Measurements from ENCODE around the gene PVR.
"Not testable (repeated sequence)": the region's sequence is repeated elsewhere in the genome, so short reads cannot be mapped to it uniquely, and the experiment has no call there.

The PVR gene

DNA sequence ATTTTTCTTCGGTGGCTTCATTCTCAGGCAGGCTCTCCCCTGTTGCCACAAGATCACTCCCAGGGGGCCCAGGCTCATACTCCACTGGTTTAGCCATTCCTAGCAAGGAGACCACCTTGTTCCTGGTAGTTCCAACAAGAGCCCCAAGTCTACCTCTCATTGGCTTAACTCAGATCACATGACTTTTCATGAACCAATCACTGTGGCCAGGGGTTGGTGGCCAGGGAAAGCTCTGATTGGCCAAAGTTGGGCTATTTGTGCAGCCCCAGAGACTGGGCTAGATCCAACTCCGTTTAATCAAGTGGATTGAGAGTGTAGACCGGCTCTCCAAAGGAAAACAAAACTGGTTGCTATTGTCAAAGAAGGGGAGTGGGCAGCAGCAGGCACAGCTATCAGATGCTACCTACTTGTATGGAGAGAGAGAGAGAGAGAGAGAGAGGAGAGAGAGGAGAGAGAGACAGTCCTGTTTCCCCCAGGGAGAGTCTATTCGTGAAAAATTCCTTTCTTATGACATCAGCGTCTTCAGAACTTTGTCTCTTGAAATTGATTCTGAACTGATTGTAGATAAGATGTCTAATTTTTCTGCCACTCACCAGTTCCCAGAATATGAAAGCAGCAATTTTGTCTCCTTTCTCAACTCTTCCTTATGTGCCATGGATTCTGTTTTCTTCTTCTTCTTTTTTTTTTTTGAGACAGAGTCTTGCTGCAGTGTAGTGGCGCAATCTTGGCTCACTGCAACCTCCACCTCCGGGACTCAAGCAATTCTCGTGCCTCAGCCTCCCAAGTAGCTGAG lies 33.5 kb downstream of the PVR start:
- no peak for DNase-seq

DNA sequence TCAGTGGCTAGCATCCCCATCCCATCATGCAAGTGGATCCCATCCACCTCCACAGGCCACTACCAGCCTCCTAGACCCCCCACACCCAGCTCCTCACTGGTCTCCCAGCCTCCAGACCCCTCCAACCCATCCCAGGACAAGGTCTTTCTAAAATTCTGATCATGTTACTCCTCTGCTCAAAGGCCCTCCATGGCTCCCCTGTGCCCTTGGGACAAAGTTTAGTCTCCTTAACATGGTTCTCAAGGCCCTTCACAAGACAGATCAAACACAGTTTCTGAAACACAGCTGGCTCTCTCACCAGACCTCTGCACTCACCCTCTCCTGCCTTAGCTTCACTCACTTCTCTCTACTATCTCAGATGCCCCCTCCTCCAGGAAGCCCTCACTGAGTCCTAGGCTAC lies 36.8 kb downstream of the PVR start:
- no peak for DNase-seq

DNA sequence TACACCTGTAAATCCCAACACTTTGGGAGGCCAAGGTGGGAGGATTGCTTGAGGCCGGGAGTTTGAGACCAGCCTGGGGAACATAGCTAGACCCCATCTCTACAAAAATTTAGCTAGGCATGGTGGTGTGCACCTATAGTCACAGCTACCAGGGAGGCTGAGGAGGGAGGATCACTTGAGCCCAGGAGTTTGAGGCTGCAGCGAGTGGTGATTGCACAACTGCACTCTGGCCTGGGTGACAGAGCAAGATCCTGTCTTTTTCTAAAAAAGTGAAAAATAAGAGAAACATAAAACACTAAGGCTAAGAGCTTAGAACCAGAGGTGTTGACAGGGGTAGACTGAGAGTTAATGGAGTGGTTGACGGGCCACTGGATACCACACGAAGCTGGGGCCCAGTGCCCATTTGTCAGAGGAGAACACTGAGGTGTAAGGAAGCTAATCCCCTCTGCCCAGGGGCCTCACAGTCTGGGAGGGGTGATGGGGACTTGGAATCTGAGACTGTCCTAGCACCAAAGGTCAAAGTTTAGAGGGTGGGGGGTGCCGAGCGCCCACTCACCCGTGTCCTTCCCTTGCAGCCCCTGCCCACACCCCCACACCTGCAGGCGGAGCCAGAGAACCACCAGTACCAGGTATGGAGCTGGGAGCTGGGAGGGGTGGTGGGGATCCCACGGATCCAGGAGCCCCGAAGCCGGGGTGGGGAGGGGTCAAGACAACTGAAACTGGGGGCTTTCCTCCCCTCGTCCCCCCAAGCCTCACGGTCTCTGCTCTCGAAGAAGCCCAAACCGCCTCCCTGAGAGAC lies 38.5 kb downstream of the PVR start:
- no peak for DNase-seq

DNA sequence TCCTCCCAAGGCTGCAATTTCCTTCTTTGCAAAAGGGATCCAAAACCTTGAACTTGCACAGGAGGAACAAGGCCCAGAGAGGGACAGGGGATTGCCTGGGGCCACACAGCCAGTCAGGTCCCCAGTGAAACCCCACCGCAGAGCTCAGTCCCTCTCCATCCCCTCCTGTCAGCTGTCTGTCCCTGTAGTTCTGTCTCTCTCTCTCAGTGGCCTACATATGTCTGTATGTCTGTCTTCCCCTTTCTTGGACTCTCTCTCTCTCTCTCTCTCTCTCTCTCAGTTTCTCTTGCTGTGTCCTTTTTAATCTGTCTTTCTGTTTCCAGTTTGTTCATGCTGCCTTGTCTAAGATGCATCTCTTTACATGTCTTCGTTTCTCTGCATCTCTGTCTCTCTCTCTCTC lies 39.1 kb downstream of the PVR start:
- no peak for DNase-seq

DNA sequence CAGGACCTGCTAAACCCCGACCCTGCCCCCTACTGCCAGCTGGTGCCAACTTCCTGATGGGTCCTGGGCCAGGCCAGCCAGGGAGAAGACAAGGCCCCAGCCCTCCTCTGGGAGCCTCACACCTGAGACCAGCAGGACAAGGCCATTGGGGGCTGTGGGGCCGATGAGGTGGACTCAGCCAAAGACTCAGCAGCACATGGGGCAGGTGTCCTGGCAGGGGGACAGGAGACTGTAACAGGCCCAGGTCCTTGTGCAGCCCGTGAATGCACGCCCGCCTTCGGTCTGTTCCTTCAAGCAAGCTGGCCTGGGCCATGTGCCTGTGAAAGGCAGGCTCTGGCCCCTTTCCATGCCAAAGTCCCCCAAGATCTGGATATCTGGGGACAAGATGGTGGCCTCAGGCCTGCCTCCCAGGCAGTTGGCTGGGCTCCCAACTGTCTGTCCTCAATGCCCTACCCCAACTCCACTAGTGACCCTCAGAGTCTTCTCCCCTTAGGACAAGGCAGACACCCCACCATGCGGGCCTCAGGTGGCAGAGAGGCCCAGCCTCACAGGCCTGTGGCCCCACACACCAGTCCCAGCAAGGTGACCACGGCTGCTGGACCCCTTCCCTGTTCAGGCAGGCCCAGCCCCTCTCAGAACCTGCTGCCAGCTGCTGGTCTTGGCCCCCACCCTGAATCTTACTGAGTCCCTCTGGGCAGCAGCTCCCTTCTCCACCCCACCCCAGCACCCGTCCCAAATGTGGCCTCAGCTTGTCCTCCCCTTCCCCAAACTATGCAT lies 39.9 kb downstream of the PVR start:
- DNase-seq: no peak

DNA sequence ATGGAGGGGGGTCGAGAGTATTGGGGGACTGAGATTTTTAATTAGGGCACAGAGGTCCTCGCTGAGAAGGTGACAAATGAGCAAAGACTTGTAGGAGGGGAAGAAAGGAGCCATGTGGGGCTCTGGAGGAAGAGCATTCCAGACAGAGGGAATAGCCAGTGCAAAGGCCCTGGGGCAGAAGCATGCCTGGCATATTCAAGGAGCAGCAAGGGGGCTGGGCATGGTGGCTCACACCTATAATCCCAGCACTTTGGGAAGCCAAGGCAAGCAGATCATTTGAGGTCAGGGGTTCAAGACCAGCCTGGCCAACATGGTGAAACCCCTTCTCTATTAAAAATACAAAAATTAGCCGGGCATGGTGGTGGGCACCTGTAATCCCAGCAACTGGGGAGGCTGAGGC lies 40.7 kb downstream of the PVR start:
- DNase-seq: not testable (repeated sequence)

DNA sequence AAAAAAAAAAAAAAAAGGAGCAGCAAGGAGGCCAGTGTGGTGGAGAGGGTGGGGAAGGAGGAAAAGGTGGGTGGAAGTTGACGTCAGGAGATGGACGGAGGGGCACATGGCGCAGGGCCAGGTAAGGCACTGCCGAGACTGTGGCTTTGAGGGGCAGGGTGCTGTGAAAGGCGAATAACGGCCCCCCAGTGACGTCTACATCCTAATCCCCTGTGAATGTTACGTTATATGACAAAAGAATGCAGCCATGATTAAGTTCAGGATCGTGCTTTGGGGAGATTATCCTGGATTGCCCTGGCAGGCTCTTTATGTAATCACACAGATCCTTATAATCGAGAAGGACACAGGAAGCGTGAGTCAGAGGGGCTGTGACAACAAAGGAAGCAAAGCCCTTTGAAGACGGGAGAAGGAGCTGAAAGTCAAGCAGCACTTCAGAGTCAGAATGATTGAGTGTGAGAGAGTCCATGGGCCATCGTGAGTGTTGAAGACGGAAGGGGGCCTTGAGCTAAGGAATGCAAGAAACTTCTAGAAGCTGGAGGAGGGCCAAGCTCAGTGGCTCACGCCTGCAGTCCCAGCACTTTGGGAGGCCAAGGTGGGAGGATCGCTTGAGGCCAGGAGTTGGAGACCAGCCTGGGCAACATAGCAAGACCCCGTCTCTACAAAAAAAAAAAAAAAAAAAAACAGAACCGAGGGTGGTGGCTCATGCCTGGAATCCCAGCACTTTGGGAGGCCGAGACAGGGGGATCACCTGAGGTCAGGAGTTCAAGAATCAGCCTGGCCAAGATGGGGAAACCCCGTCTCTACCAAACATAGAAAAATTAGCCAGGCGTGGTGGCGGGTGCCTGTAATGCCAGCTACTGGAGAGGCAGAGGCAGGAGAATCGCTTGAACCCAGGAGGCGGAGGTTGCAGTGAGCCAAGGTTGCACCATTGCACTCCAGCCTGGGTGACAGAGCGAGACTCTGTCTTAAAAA lies 41.5 kb downstream of the PVR start:
- no peak for DNase-seq

DNA sequence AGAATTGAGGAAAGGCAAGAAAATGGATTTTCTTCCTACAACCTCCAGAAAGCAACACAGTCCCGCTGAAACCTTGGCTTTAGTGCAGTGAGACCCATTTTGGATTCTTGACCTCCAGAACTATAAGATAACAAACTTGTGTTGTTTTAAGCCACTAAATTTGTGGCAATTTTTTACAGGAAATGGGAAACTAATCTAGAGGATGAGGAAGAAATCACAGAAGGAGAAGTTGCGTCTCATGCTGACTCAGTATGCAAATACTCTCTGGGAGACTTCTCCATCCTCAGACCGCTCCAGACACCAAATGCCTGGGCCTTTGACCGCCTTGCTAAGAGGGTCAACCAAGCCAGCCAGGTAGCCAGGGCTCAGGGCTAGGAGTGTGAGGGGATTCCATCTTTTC lies 42.2 kb downstream of the PVR start:
- no peak for DNase-seq

DNA sequence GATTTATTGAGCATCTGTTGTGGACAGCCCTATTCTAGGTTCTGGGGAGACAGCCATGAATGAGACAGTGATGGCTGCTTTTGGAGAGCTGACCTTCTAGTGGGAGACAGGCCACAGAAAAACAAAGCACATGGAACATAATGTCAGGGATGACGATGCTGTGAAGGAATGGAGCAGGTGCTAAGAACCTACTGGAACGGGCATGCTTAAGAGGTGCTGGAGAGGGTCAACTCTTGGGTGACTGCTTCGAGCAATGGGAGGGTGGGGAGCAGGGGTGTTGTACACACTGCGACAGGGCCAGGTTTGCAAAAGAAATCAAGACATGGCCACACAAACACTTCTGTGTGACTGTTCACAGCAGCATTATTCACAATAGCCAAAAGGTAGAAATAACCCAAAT lies 43.2 kb downstream of the PVR start:
- no peak for DNase-seq

DNA sequence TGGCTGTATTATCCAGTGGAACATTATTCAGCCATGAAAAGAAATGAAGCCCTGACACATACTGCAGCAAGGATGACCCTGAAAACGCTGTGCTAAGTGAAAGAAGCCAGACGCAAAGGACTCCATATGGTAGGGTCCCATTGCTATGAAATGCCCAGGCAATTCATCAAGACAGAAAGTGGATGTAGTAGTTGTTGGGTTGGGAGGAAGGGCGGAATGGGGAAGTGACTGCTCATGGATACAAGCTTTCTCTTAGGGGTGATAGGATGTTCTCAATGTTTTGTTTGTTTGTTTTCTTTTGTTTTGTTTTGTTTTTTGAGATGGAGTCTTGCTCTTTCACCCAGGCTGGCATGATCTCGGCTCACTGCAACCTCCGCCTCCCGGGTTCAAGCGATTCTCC lies 44.2 kb downstream of the PVR start:
- DNase-seq: no peak

DNA sequence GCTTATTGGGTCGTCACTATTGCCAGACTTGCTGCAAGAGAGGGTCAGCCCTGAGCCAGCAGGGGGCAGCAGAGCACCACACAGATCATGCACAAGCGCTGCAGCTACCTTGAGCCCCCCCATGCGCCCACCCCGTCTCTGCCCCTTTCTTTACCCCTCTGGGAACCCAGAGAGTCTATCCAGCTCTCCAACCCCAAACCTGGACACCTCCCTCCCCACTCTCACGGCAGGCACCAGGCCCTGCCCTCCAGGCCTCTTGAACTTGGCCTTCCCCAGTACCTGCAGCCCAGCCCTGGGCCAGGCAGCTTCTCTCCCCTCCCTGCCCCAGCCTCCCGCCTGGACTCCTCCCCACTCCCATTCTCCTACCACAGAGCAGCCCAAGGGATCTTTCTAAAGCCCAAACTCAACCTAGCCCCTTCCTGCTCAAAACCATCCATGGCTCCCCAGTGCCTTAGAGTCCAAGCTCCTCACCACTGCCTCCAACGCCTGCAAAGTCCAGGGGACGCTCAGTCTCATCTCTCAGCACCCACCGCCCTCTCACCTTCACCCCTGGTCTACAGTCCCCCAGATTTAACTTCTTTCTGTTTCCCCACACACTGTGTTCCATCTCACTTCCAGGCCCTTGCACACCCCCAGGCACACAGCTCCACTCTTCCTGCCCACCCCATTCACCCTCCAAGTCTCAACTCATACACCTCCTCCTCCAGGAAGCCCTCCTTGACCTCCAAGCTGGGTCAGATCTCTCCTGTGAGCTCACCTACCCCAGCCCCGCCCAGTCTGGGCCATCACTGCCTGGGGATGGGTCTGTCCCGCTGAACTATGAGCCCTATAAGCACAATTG lies 45.8 kb downstream of the PVR start:
- DNase-seq: no peak

DNA sequence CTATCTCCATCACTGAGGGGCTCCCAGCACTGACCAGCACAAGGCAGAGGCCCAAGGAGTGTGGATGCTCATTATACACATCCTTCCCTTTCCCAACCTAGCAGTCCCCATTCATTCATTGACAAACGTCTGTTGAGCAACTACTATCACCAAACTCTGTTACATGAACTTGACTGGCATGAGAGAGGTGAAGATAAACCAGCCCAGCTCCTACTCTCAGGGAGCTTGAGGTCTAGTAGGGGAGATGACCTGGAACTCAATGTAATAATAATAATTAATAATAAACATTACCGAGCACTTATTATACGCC lies 46.4 kb downstream of the PVR start:
- no peak for DNase-seq

DNA sequence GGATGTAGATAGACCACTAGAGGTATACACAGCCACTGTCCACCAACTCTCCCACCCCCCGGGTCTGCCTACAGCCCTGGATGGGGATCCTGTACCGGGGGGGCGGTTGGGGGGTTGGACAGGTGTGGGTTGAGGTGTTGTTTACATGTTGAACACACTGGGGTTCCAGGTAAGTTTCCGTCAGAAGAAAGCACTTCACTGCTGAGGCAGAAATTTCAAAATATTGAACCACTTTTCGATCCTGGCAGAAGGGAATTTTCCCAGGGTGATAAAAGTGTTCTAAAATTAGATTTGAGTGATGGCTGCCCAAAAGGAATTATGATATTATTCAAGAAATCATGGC lies 48.6 kb downstream of the PVR start:
- DNase-seq: no peak

DNA sequence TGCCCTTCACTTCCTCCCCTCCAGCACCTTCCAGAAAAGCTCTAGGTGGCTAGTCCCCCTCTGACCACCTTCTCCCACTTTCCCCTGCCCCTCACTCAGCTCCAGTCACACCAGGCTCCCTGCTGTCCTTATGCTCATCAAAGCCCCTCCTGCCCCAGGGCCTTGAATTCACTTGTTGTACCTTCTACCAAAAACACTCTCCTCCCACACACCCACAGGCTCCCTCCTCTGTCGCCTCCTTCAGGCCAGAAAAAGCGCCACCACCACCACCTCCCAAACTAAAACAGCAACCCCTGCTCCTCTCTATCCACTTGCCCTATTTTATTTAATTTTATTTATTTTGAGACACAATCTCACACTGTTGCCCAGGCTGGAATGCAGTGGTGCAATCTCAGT lies 50.5 kb downstream of the PVR start:
- DNase-seq: no peak

DNA sequence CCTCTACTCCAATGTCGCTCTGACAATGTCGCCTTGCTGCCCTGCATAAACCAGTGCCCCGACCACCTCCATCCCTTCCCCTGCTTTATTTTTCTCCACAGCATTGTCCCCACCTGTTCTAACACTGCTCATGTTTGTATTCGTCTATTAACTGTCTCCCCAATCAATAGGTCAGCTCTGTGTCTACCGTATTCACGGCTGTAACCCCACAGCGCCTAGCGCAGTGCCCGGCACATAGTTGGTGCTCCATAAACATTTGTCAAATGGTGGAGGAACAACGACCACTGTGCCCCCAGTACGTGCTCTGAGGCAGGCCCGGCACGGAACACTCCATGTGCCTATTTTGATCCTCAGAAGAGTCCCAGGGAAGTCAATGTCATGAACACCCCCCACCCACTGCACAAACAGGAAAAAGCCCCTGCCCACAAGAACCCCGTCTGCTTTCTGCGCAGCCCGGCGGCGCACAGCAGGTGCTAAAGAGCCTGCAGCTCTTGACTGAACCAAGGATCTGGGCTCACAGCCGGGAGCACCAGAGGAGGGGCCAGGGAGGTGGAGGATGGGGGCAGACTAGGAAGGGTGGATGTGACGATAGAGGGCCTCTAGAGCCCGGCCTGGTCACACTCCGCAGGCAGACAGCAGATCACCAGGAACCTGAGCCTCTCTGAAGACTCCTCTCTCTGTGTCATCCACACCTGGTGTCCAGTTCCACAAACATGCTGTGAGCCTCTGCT lies 53.4 kb downstream of the PVR start:
- no peak for DNase-seq

DNA sequence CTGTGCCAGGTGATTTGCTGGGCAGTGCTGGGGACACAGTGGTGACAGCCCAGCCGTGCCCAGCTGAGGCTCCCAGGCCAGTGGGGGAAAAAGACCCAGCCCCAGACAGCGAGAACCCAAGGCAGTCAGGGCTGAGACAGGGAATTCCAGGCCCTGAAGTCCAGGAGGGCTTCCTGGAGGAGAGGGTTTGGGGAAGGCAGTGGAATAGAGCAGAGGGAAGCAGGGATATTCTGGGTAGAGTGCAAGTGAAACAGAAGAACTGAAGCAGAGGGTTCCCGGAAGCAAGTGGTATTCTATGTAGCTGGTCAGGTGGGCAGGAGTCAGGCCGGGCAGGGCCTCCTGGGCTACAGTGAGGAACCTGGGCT lies 53.9 kb downstream of the PVR start:
- DNase-seq: no peak

DNA sequence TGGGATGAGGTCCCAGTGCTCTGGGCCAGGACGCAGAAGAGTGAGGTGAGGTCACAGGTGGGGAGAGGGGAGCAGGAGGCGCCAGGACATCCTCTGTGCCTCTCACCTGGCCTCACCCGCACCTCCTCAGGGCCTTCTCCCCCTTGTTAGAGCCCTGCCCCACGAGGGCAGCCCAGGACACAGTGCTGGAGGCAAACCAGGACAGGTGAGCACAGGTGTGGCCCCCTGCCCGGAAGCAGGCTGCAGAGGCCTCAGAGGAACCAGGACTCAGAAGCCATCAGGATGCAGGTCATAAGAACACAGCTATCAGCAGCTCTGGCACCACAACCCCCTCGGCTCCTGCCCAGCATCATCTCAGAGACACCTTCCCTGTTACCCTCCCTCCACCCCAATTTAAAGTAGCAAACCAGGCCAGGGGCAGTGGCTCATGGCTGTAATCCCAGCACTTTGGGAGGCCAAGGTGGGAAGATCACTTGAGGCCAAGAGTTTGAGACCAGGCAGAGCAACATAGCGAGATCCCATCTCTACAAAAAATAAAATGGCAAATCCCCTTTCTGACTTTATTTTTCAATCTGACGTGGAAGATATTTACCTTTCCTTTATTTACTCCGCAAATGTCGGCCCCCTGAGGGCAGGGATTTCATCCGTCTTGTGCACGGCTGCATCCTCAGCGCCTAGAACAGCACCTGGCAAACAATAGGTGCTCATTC lies 54.9 kb downstream of the PVR start, which contains the start of gene CEACAM16:
Gene CEACAM16, plus strand, starts transcription at position 660 of the 710 bp plus-strand sequence. CDS start 2,306 bp downstream, outside the sequence.
- DNase-seq: no peak

DNA sequence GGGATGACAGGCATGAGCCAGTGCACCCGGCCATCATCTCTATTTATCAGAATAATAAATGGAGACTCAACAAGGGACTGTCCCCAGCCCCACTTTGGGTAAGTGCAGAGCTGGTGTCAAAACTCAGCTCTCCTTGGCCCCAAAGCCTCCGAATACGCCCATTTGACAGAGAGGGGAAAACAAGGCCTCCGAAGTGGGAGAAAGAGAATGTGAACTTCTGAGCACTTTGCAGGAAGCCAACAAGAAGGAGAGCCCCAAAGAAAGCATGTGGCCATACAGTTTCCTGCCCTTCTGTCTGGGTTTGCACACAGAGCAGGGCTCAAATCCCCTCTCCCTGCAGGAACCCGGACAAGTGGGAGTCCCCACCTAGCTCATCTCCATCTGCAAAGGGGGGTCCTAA lies 56.8 kb downstream of the PVR start:
- no peak for DNase-seq

DNA sequence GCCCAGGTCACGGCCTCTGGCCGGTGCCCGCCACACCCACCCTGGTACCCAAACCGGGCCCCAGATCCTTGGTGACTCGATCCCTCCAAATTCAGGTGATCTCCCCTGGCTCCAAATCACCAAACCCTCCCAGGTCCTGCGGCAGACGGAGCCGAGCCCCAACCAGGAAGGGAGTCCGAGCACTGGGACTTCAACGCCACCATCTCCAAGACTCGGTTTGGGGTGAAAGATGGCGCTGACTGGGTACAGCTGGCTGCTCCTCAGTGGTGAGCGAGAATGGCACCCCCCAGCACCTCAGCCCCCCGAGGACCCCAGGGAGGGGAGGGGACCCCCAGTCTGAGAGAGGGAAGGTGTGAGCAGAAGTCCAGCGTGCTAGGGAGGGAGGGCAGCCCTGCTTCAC lies 57.5 kb downstream of the PVR start:
- DNase-seq: no peak

DNA sequence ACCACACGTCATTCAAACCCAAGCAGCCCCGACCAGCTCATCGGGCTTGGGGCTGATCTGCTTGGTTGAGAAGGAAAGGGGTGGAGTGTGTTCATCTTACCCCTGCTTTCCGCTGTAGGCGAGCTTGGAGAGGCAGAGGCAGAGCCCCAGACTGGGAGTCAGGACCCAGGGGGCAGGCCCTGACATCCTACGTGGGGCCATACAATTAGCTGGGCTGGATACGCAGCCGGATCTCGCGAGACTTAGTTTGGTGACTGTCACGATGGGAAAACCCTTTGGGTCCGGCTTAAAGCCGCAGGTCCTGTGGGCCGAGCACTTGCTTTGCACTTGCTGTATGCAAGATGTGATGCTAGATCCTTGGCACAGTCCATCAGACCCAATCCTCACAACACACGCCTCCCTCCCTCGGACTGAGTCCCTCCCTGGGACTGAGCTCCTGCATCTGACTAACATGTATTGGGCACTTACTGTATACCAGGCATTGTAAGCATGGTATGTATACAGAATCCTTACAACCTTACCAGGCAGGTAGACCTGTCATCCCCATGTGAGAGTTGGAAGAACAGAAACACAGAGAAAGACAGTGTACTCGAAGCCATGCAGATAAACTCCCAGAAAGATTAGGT lies 59.0 kb downstream of the PVR start:
- no peak for DNase-seq

Data from GF-D8 (cell line).